ENCODE measurements around the gene ARMC6.

GRCh38 chr19:19064098-19064722, 30.8 kb downstream of the ARMC6 start:
- TF ChIP-seq, protein P1, sequence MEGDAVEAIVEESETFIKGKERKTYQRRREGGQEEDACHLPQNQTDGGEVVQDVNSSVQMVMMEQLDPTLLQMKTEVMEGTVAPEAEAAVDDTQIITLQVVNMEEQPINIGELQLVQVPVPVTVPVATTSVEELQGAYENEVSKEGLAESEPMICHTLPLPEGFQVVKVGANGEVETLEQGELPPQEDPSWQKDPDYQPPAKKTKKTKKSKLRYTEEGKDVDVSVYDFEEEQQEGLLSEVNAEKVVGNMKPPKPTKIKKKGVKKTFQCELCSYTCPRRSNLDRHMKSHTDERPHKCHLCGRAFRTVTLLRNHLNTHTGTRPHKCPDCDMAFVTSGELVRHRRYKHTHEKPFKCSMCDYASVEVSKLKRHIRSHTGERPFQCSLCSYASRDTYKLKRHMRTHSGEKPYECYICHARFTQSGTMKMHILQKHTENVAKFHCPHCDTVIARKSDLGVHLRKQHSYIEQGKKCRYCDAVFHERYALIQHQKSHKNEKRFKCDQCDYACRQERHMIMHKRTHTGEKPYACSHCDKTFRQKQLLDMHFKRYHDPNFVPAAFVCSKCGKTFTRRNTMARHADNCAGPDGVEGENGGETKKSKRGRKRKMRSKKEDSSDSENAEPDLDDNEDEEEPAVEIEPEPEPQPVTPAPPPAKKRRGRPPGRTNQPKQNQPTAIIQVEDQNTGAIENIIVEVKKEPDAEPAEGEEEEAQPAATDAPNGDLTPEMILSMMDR (IDR thresholded peaks at IDR 0.05), result no peak
- TF ChIP-seq, protein P2, sequence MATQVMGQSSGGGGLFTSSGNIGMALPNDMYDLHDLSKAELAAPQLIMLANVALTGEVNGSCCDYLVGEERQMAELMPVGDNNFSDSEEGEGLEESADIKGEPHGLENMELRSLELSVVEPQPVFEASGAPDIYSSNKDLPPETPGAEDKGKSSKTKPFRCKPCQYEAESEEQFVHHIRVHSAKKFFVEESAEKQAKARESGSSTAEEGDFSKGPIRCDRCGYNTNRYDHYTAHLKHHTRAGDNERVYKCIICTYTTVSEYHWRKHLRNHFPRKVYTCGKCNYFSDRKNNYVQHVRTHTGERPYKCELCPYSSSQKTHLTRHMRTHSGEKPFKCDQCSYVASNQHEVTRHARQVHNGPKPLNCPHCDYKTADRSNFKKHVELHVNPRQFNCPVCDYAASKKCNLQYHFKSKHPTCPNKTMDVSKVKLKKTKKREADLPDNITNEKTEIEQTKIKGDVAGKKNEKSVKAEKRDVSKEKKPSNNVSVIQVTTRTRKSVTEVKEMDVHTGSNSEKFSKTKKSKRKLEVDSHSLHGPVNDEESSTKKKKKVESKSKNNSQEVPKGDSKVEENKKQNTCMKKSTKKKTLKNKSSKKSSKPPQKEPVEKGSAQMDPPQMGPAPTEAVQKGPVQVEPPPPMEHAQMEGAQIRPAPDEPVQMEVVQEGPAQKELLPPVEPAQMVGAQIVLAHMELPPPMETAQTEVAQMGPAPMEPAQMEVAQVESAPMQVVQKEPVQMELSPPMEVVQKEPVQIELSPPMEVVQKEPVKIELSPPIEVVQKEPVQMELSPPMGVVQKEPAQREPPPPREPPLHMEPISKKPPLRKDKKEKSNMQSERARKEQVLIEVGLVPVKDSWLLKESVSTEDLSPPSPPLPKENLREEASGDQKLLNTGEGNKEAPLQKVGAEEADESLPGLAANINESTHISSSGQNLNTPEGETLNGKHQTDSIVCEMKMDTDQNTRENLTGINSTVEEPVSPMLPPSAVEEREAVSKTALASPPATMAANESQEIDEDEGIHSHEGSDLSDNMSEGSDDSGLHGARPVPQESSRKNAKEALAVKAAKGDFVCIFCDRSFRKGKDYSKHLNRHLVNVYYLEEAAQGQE (IDR thresholded peaks at IDR 0.05; ENCODE audit: insufficient read depth in 1 of 2, low read depth in 2 of 2, low read length in 1 of 2), result no peak
- TF ChIP-seq POLR2AphosphoS5 (IDR thresholded peaks at IDR 0.05; ENCODE audit: low read depth, low read length), result no peak
- no peak for TF ChIP-seq TCF7L2 (IDR thresholded peaks at IDR 0.05; ENCODE audit: low read depth, low read length)
- TF ChIP-seq SIN3A (IDR thresholded peaks at IDR 0.05; ENCODE audit: borderline replicate concordance, insufficient read depth, low read depth, low read length), result no peak
